ENCODE results near the gene LARGE2.

DNA sequence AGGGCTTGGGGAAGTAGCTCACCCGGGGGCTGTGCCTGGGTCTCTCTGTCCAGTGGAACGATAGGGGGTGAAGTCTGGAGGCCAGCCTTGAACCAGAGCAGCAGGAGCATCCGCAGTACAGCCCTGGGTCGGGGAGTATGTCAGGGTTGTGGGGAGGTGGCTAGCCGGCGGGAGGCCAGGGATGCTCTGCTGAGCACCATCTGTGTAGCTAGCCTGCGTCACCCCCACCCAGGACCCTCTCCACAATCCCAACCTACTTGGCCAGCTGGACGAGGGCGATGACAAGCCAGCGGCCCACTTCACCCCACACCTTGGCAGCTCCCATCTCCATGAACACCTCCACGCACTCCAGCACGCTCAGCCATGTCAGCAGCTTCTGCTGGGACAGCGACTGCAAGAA, 7.0 kb upstream of the LARGE2 start:
- TF ChIP-seq POLR2AphosphoS5 (IDR thresholded peaks at IDR 0.05; ENCODE audit: insufficient read depth, low read depth, low read length) = no peak
- TF ChIP-seq, protein P1, sequence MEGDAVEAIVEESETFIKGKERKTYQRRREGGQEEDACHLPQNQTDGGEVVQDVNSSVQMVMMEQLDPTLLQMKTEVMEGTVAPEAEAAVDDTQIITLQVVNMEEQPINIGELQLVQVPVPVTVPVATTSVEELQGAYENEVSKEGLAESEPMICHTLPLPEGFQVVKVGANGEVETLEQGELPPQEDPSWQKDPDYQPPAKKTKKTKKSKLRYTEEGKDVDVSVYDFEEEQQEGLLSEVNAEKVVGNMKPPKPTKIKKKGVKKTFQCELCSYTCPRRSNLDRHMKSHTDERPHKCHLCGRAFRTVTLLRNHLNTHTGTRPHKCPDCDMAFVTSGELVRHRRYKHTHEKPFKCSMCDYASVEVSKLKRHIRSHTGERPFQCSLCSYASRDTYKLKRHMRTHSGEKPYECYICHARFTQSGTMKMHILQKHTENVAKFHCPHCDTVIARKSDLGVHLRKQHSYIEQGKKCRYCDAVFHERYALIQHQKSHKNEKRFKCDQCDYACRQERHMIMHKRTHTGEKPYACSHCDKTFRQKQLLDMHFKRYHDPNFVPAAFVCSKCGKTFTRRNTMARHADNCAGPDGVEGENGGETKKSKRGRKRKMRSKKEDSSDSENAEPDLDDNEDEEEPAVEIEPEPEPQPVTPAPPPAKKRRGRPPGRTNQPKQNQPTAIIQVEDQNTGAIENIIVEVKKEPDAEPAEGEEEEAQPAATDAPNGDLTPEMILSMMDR (IDR thresholded peaks at IDR 0.05; ENCODE audit: extremely low read depth in 1 of 2, insufficient read depth in 1 of 2, low read depth in 1 of 2, low read length in 2 of 2) = no peak
- no peak for TF ChIP-seq GATA2 (IDR thresholded peaks at IDR 0.05; ENCODE audit: insufficient read depth, insufficient read length, low read depth, low read length)
- TF ChIP-seq POLR2A (IDR thresholded peaks at IDR 0.05; ENCODE audit: low read depth, low read length) = no peak
- TF ChIP-seq FOS (IDR thresholded peaks at IDR 0.05; ENCODE audit: borderline replicate concordance, insufficient read depth, low read length) = no peak
- no peak for TF ChIP-seq MYC (IDR thresholded peaks at IDR 0.05; ENCODE audit: low read depth, low read length)
- no peak for TF ChIP-seq EZH2 (IDR thresholded peaks at IDR 0.05; ENCODE audit: borderline replicate concordance, low read depth, low read length, severe bottlenecking)

All from endothelial cell of umbilical vein (primary cell).